Peyer's patch (tissue), 4 donors: ENCODE measurements around the gene ZFHX3. TPM values are rescaled to one million over a fixed set of nuclear protein-coding genes. Genes with fewer than 3 reads are reported as not detected.

ENCODE experiments used
- DNase-seq, 3 donors: peaks; one replicate each; pipeline ENCODE4 v3.0.0-alpha.2; 2017 to 2019
- H3K27ac ChIP-seq, 4 donors: fragments of 200-600 bp; sonication (generic); one replicate each; pipeline ENCODE4 v1.5.1; 2016 to 2019
- H3K27me3 ChIP-seq, 2 donors: fragments of 200-600 bp; sonication (generic); one replicate each; pipeline ENCODE4 v1.5.1; 2019
- H3K36me3 ChIP-seq, 3 donors: fragments of 200-600 bp; sonication (generic); one replicate each; pipeline ENCODE4 v1.5.1; 2016 to 2019
- H3K4me1 ChIP-seq, 4 donors: fragments of 200-600 bp; sonication (generic); one replicate each; pipeline ENCODE4 v1.5.1; 2016 to 2019
- H3K4me3 ChIP-seq, 4 donors: fragments of 200-600 bp; sonication (generic); 1 replicate in 3 of 4; 2 replicates in 1 of 4; pipeline ENCODE4 v1.5.1; 2016 to 2019; ENCODE audit warnings: mild to moderate bottlenecking in 1 of 4
- H3K9me3 ChIP-seq, 4 donors: fragments of 200-600 bp; sonication (generic); one replicate each; pipeline ENCODE4 v1.5.1; 2016 to 2019; ENCODE audit warnings: mild to moderate bottlenecking in 1 of 4
- POLR2A ChIP-seq, 2 donors: fragments of 450-650 bp; IDR thresholded peaks; one replicate each; pipeline ENCODE4 v1.5.1; 2017; ENCODE audit warnings: antibody characterized with exemption in 2 of 2, mild to moderate bottlenecking in 2 of 2, moderate library complexity in 2 of 2
- total RNA-seq, 4 donors: library from RNA; depleted of rRNA; stranded (reverse); fragments of >200 nt; gene quantifications; one replicate each; pipeline ENCODE4 v1.1.0, GENCODE V29; 2016
- TF ChIP-seq, protein P1 (sequence below), 6 experiments: fragments of 450-650 bp in 4 of 6; fragments of 200-600 bp in 2 of 6; sonication (generic) in 1 of 6; IDR thresholded peaks; one replicate each; pipeline ENCODE4 v1.5.1; 2017 to 2019; ENCODE audit warnings: antibody characterized with exemption in 6 of 6, mild to moderate bottlenecking in 3 of 6, moderate library complexity in 1 of 6

ZFHX3 gene
- total RNA-seq, 4 donors from 2014 or later: 6.3 to 39.6 (median 14.6) TPM

DNA sequence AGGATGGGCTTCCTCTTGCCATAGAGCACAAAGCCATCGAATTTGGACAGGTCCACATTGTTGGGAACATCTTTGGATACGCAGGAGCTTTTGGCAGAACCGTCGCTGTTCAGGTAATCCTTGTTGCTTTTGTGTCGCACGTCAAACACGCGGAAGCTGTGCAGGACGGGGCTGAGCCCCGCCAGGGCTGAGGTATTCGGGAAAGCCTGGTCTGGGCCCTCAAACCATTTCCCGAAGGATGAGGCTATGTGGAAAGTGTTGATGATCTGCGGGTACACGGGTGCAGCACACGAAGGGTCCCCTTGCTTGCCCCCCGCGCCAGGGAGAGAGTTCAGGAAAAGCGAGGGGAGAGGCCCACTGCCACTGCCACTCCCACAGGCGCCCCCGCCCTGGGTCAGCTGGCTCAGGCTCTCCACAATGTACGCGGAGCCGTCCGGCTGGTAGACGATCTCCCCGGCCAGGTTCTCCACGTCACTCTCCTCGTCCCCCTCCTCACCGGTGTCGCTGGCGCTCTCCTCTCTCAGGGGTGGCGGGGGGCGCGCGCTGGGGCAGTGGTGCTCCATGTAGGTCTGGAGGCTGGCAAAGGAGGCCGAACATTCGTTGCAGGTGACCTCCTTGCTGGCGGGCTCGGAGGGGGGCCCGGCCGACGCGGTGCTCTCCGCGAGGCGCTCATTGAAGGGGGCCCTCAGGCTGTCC is 88.5 kb downstream of the ZFHX3 start:
- no peak for DNase-seq
- no peak overlapping the region for H3K27ac ChIP-seq
- H3K36me3 ChIP-seq: peaks cover 0 to 16% (median 0%) of the 10 kb centered on the region in 3 donors
- no peak overlapping the region for H3K4me3 ChIP-seq
- no peaks in the 10 kb centered on the region for H3K4me1 ChIP-seq
- no peaks in the 10 kb centered on the region for H3K9me3 ChIP-seq
- TF ChIP-seq, protein P1, sequence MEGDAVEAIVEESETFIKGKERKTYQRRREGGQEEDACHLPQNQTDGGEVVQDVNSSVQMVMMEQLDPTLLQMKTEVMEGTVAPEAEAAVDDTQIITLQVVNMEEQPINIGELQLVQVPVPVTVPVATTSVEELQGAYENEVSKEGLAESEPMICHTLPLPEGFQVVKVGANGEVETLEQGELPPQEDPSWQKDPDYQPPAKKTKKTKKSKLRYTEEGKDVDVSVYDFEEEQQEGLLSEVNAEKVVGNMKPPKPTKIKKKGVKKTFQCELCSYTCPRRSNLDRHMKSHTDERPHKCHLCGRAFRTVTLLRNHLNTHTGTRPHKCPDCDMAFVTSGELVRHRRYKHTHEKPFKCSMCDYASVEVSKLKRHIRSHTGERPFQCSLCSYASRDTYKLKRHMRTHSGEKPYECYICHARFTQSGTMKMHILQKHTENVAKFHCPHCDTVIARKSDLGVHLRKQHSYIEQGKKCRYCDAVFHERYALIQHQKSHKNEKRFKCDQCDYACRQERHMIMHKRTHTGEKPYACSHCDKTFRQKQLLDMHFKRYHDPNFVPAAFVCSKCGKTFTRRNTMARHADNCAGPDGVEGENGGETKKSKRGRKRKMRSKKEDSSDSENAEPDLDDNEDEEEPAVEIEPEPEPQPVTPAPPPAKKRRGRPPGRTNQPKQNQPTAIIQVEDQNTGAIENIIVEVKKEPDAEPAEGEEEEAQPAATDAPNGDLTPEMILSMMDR (IDR thresholded peaks at IDR 0.05): no peak
- no peak for TF ChIP-seq POLR2A (IDR thresholded peaks at IDR 0.05)
- no peaks in the 10 kb centered on the region for H3K27me3 ChIP-seq

DNA sequence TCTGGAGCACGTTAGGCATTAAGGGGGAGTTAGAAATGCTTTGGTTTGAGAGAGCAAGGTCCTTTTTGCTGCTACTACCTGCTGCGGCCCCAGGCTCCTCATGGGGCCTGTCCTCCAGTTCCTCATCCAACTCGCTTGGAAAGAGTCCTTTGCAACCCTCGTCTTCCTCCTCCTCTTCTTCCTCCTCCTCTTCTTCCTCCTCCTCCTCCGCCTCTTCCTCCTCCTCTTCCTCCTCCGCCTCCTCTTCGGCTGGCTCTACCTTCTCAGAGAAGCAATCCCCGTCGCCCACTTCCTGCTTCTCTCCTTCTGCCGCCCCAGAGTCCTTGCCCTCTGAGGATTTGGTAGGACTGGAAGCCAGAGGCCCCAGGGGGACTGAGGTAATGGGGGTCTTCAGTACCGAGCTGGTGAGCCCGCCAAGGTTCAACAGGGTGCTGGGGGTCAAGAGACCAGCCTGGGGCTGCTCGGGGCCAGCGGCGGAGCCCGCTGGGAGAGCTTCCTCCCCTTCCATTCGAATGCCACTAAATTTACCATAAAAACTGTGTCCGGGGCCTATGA is 89.3 kb downstream of the ZFHX3 start:
- no peak overlapping the region for H3K27ac ChIP-seq
- DNase-seq: no peak
- no peaks in the 10 kb centered on the region for H3K4me1 ChIP-seq
- no peak overlapping the region for H3K4me3 ChIP-seq
- H3K36me3 ChIP-seq: peaks cover 0 to 16% (median 0%) of the 10 kb centered on the region in 3 donors
- no peaks in the 10 kb centered on the region for H3K27me3 ChIP-seq
- TF ChIP-seq POLR2A (IDR thresholded peaks at IDR 0.05): no peak
- TF ChIP-seq, protein P1 (IDR thresholded peaks at IDR 0.05): no peak
- H3K9me3 ChIP-seq: no peaks in the 10 kb centered on the region

DNA sequence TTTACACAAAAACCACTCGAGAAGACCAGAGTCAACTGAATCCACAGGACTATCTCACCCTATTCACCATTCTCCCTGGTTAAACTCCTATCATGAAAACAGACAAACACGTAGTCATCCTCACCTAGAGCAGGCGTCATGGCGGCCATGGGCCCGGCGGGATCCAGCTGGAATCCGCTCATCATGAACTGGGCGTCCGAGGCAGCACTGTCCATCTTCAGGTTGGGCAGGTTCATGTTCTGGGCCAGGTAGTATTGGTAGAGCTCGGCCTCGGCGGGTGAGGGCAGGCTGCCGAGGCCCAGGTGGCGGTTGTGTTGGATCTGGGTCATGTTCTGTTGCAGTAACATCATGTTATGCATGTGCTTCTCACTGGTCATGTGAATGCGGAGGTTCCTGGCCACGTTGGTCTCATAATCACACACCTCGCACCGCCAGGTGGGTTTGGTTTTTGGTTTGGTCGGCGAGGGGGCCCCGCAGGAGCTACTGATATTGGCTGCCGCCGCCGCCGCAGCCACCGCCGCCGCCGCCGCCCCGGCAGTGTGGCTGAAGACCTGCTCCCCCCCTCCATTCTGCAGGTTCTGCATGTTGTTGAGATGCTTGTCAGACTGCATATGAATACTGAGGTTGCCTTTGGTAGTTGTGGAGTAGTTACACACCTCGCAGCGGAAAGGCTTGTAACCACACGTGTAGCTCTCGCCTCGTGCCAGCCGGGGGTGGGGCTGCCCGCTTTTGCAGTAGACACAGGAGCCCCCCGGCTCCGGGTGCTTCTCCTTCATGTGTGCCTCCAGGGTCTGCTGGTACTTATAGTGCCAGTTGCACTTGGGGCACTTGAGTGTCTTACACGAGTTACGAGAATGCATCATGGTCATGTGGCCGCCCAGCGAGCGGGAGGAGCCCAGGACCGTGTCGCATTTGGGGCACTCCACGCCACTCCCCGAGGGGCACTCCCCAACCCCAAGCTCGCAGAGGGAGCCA is 90.3 kb downstream of the ZFHX3 start:
- Histone ChIP-seq H3K36me3 (peaks cover 0 to 16% (median 0%) of the 10 kb centered on the region in 3 donors), H3K27me3 (no peaks in the 10 kb centered on the region), H3K9me3 (no peaks in the 10 kb centered on the region), H3K27ac (no peak overlapping the region), H3K4me1 (no peaks in the 10 kb centered on the region), H3K4me3 (no peak overlapping the region)
- TF ChIP-seq, protein P1 (IDR thresholded peaks at IDR 0.05): no peak
- TF ChIP-seq POLR2A (IDR thresholded peaks at IDR 0.05): no peak
- DNase-seq: no peak

DNA sequence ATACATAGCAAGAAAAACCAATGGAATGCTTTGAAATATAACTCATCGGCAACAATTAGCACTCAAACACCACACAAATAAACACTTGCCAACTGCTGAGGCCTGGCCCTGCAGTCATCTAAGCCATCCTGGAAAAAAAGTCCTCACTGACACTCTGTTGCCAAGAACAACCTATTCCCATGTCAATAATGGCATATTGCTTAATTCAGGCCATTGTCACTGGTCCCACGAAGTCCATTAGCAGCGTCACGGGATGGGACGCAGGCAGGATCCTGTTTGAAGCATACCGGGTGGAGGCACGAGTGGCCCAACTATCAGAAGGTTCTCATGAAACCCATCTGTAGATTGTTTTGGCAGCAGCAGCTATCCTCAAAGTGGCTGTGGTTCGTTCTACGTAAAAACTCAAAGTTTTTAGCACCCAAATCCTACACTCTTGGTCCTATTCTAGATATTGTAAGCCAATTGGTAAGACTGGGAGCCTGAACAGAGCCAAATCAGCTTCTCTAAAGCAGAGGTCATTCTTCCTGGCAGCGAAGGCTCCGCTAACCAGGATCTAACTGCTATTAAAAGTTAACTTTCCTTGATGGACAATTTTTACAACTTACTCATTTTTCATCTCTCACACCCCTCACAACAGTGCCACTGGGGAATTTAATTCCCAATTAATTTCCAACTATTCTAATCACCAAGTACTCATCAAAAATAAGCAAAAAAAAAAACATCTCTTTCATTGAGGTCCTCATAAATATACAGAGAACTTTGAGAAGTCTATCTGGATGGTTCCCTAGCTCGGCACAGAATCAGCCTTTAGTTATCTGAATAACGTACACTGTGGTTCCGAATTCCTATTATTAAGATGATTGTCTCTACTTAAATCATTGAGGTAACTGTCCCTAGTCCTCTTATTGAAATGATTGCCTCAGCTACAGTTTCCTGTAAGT is 91.5 kb downstream of the ZFHX3 start:
- Histone ChIP-seq H3K4me3 (no peak overlapping the region), H3K27me3 (no peaks in the 10 kb centered on the region), H3K27ac (no peak overlapping the region), H3K4me1 (no peaks in the 10 kb centered on the region), H3K9me3 (no peaks in the 10 kb centered on the region), H3K36me3 (peaks cover 0 to 16% (median 0%) of the 10 kb centered on the region in 3 donors)
- TF ChIP-seq POLR2A (IDR thresholded peaks at IDR 0.05): no peak
- TF ChIP-seq, protein P1 (IDR thresholded peaks at IDR 0.05): no peak
- no peak for DNase-seq
